Cerebellar cortex (tissue), 1 donor: Measurements from ENCODE around the gene BBS5.
"Not testable (repeated sequence)": the region's sequence is repeated elsewhere in the genome, so short reads cannot be mapped to it uniquely, and the experiment has no call there.

ENCODE experiments used
- DNase-seq: peaks from one replicate; pipeline ENCODE4 v3.0.0-alpha.2; 2015; ENCODE audit warnings: low spot score

The BBS5 gene

DNA sequence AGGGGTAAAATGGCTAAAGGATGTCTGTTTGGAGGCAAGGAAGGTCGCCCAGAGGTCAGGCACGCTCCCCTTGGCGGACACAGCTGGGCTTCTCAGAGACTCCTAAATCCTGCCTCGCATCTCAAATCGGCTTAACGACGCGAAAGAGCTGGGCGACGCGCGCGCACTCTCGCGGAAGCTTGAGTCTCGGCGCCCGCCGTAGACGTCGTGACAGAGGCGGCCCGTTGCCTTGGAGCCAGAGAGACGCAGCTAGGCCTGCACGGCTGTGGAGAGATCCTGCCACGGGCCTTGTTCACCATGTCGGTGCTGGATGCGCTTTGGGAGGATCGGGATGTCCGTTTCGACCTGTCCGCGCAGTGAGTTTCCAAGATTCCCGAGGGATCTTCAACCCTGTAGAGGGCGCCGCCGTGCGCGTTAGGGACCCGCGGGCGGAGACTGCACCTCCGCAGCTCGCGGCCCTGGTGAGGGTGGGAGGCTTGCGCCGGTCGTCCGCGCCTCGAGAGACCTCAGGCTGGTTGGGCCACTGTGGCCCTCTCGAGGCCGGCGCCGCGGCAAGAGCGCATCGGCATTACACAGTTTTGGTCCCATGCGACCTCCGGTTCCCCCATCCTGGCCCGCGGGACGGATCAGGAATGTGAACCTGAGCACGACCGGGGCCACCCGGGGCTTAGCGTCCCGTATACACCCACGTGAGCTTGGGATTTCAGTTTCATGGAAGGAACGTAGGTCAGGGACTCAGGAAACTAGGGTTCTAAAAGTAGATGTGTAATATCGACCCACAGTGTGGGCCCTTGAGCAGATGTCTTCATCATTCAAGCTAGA is at the start of gene BBS5:
TSS of gene BBS5 (plus strand) at position 238 of the 822 bp plus-strand sequence. CDS start at position 298, 60 bp downstream.
- peak; percentile 81 for DNase-seq

DNA sequence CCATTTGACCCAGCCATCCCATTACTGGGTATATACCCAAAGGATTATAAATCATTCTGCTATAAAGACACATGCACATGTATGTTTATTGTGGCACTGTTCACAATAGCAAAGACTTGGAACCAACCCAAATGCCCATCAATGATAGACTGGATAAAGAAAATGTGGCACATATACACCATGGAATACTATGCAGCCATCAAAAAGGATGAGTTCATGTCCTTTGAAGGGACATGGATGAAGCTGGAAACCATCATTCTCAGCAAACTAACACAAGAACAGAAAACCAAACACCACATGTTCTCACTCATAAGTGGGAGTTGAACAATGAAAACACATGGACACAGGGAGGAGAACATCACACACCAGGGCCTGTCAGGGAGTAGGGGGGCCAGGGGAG is 47.5 kb upstream of the BBS5 start:
- DNase-seq, result not testable (repeated sequence)

DNA sequence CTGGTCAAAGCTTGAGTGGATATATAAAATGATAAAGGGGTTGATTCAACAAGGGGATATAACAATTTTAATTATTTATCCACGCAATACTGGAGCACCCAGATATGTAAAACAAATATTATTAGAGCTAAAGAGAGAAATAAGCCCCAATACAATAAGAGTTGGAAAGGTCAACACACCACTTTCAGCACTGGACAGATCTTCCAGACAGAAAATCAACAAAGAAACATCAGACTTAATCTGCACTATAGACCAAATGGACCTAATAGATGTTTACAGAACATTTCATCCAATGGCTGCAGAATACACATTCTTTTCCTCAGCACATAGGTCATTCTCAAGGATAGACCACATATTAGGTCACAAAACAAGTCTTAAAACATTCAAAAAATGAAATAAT is 45.1 kb upstream of the BBS5 start:
- DNase-seq, result not testable (repeated sequence)

GRCh38 chr2:169438466-169439072 is 40.7 kb upstream of the BBS5 start:
- no peak for DNase-seq

DNA sequence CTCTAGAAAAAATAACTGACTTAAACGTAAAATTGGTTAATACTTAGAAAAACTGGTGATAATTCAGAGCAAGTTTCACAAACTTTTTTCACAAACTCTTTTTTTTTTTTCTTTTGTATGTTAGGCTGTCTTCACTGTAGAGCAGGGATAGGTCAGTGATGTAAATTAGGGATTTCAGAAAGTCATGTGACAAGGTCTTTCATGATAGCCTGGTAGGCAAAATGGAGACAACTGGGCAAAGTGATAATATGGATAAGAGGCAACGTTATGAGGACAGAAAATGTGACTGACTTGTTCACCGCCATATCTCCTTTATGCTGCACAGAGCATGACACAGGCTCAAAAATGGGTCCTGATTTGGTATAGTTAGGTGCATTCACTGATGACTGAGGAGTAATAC is 39.4 kb upstream of the BBS5 start:
- no peak for DNase-seq

DNA sequence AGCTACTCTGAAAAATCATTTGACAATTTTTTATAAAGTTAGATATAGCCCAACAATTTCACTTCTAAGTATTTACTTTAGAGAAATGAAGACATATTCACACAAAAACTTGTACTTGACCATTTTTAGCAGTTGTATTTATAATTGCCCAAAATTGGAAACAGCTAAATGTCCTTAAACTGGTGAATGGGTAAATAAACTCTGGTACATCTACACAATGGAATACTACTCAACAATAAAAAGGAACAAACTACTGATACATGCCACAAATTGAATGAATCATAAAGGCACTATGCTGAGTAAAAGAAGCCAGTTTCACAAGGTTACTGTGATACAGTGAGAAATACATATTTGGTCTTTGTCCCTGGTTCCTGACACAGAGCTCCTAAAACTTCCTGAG is 32.8 kb upstream of the BBS5 start:
- DNase-seq, result no peak

GRCh38 chr2:169448316-169448715 is 31.0 kb upstream of the BBS5 start:
- no peak for DNase-seq

DNA sequence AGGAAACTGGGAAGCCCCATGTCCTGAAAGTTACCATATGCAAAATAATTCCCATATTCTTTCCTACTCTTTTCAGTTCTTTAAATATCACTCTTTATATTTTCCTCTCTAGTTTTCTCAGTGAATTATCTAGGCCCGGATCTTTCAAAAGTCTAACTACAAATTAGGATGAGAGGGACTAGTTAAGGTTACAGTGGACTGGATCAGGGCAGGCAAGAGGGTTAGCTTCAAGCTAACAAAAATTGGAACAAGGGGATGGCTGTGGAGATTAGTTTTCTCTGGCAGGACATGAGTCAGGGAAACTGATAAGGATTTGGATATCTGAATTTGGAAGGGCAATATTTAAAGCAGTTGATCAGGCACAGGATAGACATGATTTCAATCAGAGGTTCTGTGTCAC is 30.4 kb upstream of the BBS5 start:
- DNase-seq, result no peak

GRCh38 chr2:169452080-169452479 is 27.2 kb upstream of the BBS5 start:
- peak; percentile 37 for DNase-seq

DNA sequence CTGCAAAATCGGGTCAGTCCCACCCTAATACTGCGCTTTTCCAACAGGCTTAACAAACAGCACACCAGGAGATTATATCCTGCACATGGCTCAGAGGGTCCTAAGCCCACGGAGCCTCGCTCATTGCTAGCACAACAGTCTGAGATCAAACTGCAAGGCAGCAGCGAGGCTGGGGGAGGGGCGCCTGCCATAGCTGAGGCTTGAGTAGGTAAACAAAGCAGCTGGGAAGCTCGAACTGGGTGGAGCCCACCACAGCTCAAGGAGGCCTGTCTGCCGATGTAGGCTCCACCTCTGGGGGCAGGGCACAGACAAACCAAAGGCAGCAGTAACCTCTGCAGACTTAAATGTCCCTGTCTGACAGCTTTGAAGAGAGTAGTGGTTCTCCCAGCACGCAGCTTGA is 26.2 kb upstream of the BBS5 start:
- DNase-seq, result not testable (repeated sequence)

- DNase-seq, result no peak
Measured at GRCh38 chr2:169461143-169461542, 18.2 kb upstream of the BBS5 start.

- no peak for DNase-seq
Measured at GRCh38 chr2:169462896-169463695, 16.2 kb upstream of the BBS5 start.

DNA sequence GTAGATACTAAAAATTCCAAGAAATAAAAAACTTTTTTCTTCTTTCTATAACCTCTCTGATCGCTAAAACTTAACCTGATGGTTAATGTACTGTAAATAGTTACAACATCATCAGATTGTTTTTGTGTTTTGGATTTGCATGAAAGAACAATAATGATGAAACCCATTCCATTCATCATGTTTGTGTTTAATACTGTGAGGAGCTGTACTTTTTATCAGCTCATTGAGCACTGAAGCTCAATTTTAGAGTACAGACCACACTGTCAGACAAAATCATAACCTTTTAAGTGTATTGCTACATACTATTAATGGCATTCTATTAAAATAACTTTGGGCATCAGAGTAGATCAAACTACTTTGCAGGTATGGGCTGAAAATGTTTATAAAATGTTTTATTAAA is 14.8 kb upstream of the BBS5 start:
- DNase-seq, result no peak

DNA sequence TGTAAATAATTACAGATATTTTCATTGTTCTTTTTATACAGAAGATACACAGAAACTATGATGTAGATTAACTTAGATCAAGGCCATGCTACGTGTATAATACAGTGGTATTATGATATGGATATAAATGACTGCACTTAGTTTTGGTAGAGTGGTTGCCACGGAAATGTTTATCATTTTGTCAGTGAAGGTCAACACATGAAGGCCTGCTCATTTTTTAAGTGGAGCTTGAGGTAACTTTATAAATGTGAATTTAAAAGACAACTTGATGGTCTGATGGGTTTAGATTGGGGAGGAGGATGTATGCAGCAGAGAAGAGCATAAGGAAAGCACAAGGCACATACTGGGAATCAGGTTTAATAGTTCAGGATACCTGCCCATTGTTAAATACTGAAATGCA is 14.4 kb upstream of the BBS5 start:
- no peak for DNase-seq

DNA sequence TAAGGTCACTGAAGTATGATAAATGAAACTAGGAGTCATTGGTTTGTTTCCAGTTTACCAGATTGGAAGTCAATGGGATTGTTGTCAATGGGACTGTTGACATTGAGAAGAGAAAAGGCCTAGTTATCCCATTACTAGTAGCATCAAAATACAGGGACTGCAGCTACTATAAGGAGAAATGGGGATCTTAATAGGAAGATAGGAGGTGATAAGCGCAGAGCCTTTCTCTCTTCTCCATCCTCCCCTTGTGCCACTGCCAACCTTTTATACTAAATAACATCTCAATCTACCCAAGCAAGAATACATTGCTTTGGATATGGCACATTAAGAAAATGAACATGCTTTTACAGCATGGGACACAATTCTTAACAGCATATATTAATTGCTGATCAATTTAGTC is 10.5 kb upstream of the BBS5 start:
- DNase-seq, result no peak

DNA sequence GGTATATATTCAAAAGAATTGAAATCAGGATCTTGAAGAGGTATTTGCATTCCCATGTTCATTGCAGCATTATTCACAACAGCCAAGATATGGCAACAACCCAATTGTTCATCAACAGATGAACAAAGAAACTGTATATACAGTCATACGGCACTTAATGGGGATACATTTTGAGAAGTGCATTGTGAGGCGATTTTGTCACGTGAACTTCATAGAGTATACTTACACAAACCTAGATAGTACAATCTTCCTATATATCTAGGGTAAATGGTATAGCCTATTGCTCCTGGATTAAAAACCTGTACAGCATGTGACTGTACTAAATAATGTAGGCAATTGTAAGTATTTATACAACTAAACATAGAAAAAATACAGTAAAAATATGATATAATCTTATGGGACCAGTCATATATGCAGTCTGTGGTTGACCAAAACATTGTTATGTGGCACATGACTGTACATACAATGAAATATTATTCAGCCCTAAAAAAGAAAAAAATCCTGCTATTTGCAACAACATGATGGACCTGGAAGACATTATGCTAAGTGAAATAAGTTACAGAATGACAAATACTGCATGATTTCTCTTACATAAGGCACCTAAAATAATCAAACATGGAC is 9.2 kb upstream of the BBS5 start:
- DNase-seq, result no peak

DNA sequence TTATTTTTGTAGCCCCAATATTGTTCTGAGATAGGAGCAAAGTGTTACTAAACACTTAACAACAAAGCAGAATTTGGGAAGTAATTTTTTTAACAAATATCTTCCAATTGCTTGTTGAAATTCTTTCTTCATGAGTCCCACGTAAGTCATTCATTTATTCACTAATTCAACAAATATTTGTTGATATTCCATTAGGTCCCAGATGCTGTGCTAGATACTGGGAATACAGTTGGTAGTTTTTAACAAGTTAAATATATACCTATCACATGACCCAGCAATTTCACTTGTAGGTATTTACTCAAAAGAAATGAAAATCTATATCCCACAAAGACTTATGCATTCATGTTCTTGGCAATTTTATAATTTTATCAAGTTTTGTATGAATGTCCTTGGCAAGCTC is 7.0 kb upstream of the BBS5 start:
- no peak for DNase-seq

- DNase-seq, result no peak
Measured at GRCh38 chr2:169476459-169476858, 2.8 kb upstream of the BBS5 start.

DNA sequence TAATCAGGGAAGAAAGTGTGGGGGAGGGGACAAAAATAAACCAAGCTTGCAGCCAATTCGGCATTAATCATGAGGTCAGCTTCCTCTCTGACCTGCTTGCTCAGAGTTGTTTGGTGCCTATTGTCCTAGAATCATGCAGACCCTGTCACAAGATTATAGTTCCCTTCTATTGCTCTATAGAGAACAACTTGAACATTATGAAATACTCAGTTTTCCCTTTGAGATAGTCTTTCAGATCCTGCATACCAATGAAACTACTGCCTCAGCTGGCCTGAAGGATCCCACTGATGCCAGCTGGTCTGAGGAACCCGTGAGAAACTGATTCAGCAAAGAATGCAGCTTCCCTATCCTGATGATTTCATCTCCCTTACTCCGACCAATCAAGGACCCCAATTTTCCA is 955 bp upstream of the BBS5 start:
- DNase-seq, result no peak

- no peak for DNase-seq
Measured at GRCh38 chr2:169478745-169479256, 493 bp upstream of the BBS5 start.

- DNase-seq, result no peak
Measured at GRCh38 chr2:169480079-169480465, 778 bp downstream of the BBS5 start.

DNA sequence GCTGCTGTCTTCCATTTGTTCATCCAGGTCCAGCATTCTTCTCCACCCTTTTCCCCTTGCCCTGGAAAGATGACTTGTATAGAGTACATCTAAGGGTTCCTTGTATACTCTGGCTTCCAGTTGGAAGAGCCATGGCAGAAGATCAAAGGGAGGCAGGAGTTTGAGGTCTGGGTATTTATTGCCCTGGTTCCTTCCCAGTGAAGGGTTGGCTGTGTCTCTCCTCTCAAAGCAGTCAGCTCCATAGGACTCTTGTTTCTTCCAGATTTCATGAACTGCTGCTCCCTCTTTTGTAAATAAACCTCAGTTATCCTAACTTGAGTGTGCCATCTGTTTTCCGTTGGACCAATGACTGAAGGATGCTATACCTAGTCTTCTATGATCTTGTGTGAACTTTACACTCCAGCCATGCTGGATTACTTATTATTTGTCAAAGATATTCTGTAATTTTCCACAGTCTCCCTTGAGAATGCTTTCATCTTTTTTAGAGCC is 6.4 kb downstream of the BBS5 start:
- no peak for DNase-seq
